Mucosa of stomach (tissue), 1 donor: ENCODE measurements around the gene NPAT.

Experiments
- H3K27me3 ChIP-seq: one replicate; pipeline ENCODE4 v1.7.0; 2013; ENCODE audit warnings: mild to moderate bottlenecking, low read length; ENCODE audit not compliant: control insufficient read depth, insufficient read depth
- H3K36me3 ChIP-seq: one replicate; pipeline ENCODE4 v1.7.0; 2013; ENCODE audit warnings: low read length; ENCODE audit not compliant: control insufficient read depth, insufficient read depth
- H3K4me1 ChIP-seq: one replicate; pipeline ENCODE4 v1.7.0; 2013; ENCODE audit warnings: mild to moderate bottlenecking, low read length; ENCODE audit not compliant: control insufficient read depth, insufficient read depth
- H3K4me3 ChIP-seq: one replicate; pipeline ENCODE4 v1.7.0; 2013; ENCODE audit warnings: low read length
- H3K9ac ChIP-seq: one replicate; pipeline ENCODE4 v1.7.0; 2013; ENCODE audit warnings: mild to moderate bottlenecking, low read length, moderate library complexity
- H3K9me3 ChIP-seq: one replicate; pipeline ENCODE4 v1.7.0; 2013; ENCODE audit warnings: mild to moderate bottlenecking, low read length, moderate library complexity; ENCODE audit not compliant: control insufficient read depth
- donor health status: Pancreatic carcinoma.

Gene NPAT

DNA sequence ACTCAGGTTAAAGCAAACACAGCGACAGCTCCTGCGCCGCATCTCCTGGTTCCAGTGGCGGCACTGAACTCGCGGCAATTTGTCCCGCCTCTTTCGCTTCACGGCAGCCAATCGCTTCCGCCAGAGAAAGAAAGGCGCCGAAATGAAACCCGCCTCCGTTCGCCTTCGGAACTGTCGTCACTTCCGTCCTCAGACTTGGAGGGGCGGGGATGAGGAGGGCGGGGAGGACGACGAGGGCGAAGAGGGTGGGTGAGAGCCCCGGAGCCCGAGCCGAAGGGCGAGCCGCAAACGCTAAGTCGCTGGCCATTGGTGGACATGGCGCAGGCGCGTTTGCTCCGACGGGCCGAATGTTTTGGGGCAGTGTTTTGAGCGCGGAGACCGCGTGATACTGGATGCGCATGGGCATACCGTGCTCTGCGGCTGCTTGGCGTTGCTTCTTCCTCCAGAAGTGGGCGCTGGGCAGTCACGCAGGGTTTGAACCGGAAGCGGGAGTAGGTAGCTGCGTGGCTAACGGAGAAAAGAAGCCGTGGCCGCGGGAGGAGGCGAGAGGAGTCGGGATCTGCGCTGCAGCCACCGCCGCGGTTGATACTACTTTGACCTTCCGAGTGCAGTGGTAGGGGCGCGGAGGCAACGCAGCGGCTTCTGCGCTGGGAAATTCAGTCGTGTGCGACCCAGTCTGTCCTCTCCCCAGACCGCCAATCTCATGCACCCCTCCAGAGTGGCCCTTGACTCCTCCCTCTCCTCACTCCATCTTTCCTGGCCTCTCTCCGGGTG, at the start of gene NPAT, which contains the start of gene ATM:
NPAT (minus strand) TSS at position 65 of the 774 bp plus-strand sequence. CDS start 102 bp downstream, outside the sequence.
ATM (plus strand) TSS at position 494 of the 774 bp plus-strand sequence. CDS start 4,558 bp downstream, outside the sequence.
- H3K4me3 ChIP-seq = peak within 1 kb of the TSS; percentile 73
- no peaks in the 10 kb centered on the region for H3K36me3 ChIP-seq
- H3K27me3 ChIP-seq = no peaks in the 10 kb centered on the region
- H3K4me1 ChIP-seq = peaks cover 15% of the 10 kb centered on the region
- H3K9me3 ChIP-seq = no peaks in the 10 kb centered on the region
- peak within 1 kb of the TSS; percentile 91 for H3K9ac ChIP-seq

DNA sequence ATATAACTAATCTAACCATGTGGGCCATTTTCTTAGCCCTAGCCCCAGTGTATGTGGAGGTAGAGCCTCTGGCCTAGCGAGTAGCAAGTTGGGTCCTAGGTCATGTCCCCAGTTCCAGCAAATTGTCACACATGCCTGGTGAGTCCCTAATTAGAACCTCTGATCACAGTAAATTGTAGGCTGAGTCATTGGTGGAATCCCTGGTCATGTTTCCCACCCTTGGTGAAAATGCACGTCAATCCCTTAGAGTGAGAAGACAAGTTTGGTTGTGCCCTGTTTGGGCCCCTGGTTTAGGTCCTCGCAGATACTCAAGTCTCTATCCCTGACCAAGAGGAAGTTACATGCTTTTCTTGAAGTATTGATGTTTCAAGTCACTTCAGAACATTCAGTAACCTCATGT, 47.1 kb upstream of the NPAT start:
- H3K27me3 ChIP-seq = no peaks in the 10 kb centered on the region
- no peaks in the 10 kb centered on the region for H3K9me3 ChIP-seq
- H3K4me3 ChIP-seq = no peak overlapping the region
- H3K4me1 ChIP-seq = no peaks in the 10 kb centered on the region
- H3K36me3 ChIP-seq = no peaks in the 10 kb centered on the region
- no peak overlapping the region for H3K9ac ChIP-seq

DNA sequence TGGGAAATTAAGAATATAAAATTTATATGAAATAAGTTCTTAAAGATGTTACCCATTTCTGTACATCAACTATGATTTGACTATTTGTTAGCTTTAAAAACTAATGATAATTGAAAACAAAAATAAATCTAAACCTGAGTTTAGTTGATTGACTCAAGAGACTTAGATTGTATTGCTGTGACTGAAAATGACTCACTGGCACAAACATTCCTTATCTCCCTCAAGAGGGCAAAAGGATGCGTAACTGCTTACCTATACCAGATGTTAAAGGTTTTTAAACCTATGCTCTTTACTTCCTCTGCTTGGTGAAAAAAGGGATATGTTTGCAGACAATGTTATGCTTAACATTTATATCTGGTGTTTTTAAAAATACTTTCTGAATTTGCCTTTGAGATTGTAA, 30.7 kb upstream of the NPAT start:
- H3K27me3 ChIP-seq = no peaks in the 10 kb centered on the region
- no peak overlapping the region for H3K9ac ChIP-seq
- H3K4me1 ChIP-seq = no peaks in the 10 kb centered on the region
- H3K4me3 ChIP-seq = no peak overlapping the region
- no peaks in the 10 kb centered on the region for H3K36me3 ChIP-seq
- H3K9me3 ChIP-seq = no peaks in the 10 kb centered on the region

DNA sequence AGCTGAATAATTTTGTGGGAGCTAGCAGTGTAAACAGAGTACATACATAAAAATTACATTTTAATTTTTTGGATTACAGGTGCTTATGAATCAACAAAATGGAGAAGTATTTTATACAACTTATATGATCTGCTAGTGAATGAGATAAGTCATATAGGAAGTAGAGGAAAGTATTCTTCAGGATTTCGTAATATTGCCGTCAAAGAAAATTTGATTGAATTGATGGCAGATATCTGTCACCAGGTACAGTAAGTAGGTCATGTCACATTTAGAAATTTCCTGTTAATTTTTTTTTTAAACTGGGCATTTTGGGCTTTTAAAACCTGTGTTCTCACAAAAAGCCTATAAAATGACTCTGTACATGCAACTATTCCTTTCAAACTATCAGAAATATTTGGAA, 24.4 kb upstream of the NPAT start:
- H3K36me3 ChIP-seq = no peaks in the 10 kb centered on the region
- no peak overlapping the region for H3K9ac ChIP-seq
- no peaks in the 10 kb centered on the region for H3K27me3 ChIP-seq
- H3K4me1 ChIP-seq = no peaks in the 10 kb centered on the region
- H3K4me3 ChIP-seq = no peak overlapping the region
- H3K9me3 ChIP-seq = no peaks in the 10 kb centered on the region

DNA sequence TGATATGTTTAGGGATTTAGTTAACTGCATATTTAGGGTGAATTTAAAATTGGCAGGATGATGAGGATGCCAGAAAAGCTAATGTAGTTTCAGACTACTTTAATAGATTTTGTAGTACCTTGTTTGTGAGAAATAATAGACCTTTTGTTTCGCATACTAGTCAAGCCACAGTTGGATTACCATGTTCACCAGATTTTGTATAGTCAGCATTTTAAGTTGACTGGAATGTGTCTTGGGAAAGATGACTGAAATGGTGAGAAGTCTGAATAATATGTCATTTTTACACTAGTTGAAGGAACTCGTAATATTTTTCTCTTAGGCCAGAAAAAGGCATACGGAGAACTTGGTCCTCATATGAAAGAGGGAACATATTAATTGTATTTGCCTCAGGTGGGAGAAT, 23.9 kb upstream of the NPAT start:
- H3K4me3 ChIP-seq = no peak overlapping the region
- H3K9ac ChIP-seq = no peak overlapping the region
- H3K4me1 ChIP-seq = no peaks in the 10 kb centered on the region
- H3K9me3 ChIP-seq = no peaks in the 10 kb centered on the region
- H3K36me3 ChIP-seq = no peaks in the 10 kb centered on the region
- H3K27me3 ChIP-seq = no peaks in the 10 kb centered on the region

DNA sequence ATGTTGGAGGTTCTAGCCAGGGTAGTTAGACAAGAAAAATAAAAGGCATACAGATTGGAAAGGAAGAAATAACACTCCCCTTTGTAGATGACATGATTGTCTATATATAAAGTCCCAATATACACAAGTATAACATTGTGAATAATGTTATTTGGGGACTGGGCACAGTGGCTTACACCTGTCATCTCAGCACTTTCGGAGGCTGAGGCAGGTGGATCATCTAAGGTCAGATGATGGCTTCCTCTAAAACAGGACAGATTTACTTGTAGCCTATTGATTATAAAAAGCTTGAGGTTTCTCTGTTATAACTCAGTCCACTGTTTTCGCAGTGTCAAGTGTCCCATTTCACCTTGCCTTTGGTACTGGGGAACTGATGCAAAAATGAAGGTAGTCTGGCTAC, 20.0 kb upstream of the NPAT start:
- no peak overlapping the region for H3K9ac ChIP-seq
- H3K4me3 ChIP-seq = no peak overlapping the region
- H3K9me3 ChIP-seq = no peaks in the 10 kb centered on the region
- no peaks in the 10 kb centered on the region for H3K36me3 ChIP-seq
- no peaks in the 10 kb centered on the region for H3K4me1 ChIP-seq
- H3K27me3 ChIP-seq = no peaks in the 10 kb centered on the region

DNA sequence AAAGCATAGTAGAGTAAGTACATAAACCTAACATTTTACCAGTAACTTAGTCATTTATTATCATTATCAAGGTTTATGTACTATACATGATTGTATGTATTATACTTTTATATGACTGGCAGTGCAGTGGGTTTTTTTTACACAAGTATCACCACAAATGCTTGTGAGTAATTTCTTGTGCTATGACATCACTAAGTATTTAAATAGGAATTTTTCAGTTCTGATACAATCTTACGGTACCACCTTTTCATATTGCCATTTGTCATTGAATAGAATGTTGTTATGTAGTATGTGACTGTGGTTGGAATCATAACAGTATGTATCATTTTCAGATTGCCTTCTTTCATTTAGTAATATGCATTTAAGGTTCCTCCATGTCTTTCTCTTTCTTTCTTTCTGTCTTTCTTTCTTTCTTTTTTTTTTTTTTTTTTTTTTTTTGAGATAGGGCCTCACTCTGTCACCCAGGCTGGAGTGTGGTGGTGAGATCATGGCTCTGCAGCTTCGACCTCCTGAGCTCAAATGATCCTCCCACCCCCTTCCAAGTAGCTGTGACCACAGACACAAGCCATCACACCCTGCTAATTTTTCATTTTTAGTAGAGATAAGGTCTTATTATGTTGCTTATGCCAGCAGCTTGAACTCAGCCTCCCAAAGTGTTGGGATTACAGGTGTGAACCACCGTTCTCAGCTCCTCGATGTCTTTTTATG, 19.0 kb upstream of the NPAT start:
- Histone ChIP-seq H3K4me1 (no peaks in the 10 kb centered on the region), H3K9ac (no peak overlapping the region), H3K4me3 (no peak overlapping the region), H3K9me3 (no peaks in the 10 kb centered on the region), H3K36me3 (no peaks in the 10 kb centered on the region), H3K27me3 (no peaks in the 10 kb centered on the region)

DNA sequence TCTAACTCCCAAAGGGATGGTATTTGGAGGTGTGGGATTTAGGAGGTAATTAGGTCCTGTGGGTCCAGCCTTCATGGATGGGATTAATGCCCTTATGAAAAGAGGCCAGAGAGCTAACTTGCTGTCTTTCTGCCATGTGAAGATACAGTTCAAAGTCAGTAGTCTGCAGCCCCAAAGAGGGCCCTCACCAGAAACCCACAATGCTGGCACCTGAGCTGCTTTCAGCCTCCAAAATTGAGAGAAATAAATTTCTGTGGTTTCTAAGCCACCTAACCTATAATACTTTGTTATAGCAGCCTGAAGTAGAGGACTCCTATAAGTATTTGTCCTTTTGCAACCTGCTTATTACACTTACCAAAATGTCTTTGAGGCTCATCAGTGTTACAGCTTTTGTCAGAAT, 16.6 kb upstream of the NPAT start:
- H3K4me1 ChIP-seq = no peaks in the 10 kb centered on the region
- H3K36me3 ChIP-seq = no peaks in the 10 kb centered on the region
- no peaks in the 10 kb centered on the region for H3K9me3 ChIP-seq
- H3K4me3 ChIP-seq = no peak overlapping the region
- no peak overlapping the region for H3K9ac ChIP-seq
- no peaks in the 10 kb centered on the region for H3K27me3 ChIP-seq

DNA sequence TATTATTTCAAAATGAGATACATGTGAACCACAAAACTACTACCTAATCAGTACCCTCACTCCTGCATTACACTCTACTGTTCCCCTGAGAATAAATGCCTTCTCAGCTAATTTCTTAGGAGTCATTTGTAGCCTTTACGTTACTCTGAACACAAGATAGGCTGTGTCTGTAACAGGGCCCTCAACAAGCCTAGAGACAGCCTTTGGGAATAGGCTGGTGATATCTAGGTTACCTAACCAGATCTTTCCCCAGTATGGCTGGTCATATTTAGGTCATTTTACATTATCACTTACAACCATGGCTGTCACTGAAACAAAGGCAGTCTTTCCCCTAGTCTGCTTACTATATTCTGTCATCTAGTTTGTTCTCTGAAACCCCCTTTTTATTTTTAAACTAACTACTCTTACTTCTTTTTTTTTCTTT, 14.6 kb upstream of the NPAT start:
- no peaks in the 10 kb centered on the region for H3K27me3 ChIP-seq
- H3K9ac ChIP-seq = no peak overlapping the region
- no peaks in the 10 kb centered on the region for H3K36me3 ChIP-seq
- no peaks in the 10 kb centered on the region for H3K9me3 ChIP-seq
- H3K4me1 ChIP-seq = no peaks in the 10 kb centered on the region
- no peak overlapping the region for H3K4me3 ChIP-seq

DNA sequence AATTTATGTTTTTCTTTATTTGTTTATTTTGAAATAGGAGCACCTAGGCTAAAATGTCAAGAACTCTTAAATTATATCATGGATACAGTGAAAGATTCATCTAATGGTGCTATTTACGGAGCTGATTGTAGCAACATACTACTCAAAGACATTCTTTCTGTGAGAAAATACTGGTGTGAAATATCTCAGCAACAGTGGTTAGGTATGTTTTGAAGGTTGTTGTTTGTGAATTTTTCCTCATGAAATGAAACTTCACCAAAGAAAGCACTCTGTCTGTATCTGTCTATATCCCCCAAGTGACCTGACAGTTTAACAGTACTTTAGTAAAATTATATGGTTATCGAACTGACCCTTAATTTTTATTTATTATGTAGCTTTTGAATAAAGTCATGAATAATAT, 13.2 kb upstream of the NPAT start:
- Histone ChIP-seq H3K4me3 (no peak overlapping the region), H3K9ac (no peak overlapping the region), H3K27me3 (no peaks in the 10 kb centered on the region), H3K9me3 (no peaks in the 10 kb centered on the region), H3K4me1 (no peaks in the 10 kb centered on the region), H3K36me3 (peaks cover 2% of the 10 kb centered on the region)

DNA sequence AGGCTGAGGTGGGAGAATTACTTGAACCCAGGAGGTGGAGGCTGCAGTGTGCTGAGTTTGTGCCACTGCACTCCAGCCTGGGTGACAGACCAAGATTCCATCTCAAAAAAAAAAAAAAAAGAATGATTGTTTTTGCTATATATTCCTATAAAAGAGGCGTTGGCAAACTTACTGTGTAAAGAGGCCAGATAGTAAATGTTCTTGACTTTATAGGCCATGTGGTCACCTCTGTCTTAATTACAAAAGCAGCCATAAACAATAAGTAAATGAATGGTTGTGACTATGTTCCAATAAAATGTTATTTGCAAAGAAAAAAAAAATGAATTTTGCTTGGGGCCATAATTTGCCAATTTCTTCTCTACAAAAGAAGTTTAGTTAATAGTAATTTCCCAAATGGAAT, 12.8 kb upstream of the NPAT start:
- Histone ChIP-seq H3K27me3 (no peaks in the 10 kb centered on the region), H3K9ac (no peak overlapping the region), H3K4me1 (no peaks in the 10 kb centered on the region), H3K9me3 (no peaks in the 10 kb centered on the region), H3K4me3 (no peak overlapping the region), H3K36me3 (peaks cover 5% of the 10 kb centered on the region)

DNA sequence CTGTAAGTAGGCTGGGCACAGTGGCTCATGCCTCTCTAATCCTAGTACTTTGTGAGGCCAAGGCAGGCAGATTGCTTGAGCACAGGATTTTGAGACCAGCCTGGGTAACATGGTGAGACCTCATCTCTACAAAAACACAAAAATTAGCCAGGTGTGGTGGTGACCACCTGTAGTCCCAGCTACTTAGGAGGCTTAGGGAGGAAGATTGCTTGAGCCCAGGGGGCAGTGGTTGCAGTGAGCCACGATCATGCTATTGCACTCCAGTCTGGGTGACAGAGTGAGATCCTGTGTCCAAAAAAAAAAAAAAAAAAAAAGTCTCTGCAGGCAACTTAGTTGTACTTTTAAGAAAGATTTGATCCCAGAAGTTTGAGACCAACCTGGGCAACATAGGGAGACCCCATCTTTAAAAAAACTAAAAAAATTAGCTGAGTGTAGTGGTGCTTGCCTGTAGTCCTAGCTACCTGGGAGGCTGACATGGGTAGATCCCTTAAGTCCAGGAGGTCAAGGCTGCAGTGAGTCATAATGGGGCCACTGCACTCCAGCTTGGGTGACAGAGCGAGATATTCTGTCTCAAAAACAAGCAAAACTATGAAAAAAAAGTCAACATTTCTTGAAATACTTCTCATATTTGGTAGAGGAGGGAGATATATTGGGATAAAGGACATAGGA, 11.0 kb upstream of the NPAT start:
- no peaks in the 10 kb centered on the region for H3K9me3 ChIP-seq
- H3K4me1 ChIP-seq = no peaks in the 10 kb centered on the region
- H3K9ac ChIP-seq = no peak overlapping the region
- peaks cover 5% of the 10 kb centered on the region for H3K36me3 ChIP-seq
- H3K27me3 ChIP-seq = no peaks in the 10 kb centered on the region
- H3K4me3 ChIP-seq = no peak overlapping the region
